ENCODE results near the gene RNH1.

DNA sequence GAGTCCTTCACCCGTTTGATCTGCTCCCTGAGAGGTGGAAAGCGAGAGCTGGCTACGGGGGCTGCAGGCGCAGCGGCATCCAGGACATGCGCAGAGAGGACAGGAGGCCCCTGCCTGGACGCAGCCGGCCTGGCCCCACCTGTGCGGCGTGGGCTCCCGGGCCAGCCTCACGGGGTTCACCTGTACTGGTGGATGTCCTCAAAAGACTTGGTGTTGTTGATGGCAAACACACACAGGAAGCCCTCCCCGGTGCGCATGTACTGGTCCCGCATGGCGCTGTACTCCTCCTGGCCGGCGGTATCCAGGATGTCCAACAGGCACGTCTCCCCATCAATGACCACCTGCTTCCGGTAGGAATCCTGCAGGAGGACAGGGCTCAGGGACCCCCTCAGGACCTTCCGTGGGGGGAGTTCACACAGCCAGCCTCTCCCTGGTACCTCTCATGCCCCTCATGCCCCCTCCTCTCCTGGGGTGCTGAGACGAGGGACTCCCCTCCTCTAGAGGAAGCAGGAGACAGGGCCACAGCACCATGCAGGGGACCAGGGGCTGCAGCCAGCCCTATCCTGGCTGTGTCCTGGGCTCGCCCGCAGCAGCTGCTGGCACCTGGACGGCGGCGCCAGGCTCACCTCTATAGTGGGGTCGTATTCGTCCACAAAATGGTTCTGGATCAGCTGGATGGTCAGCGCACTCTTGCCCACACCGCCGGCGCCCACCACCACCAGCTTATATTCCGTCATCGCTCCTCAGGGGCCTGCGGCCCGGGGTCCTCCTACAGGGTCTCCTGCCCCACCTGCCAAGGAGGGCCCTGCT lies 26.7 kb upstream of the RNH1 start:
- TF ChIP-seq HDAC6 (IDR thresholded peaks at IDR 0.05; ENCODE audit: low read depth, low read length) = no peak
- TF ChIP-seq, protein P1, sequence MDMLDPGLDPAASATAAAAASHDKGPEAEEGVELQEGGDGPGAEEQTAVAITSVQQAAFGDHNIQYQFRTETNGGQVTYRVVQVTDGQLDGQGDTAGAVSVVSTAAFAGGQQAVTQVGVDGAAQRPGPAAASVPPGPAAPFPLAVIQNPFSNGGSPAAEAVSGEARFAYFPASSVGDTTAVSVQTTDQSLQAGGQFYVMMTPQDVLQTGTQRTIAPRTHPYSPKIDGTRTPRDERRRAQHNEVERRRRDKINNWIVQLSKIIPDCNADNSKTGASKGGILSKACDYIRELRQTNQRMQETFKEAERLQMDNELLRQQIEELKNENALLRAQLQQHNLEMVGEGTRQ (IDR thresholded peaks at IDR 0.05; ENCODE audit: low read length) = no peak
- TF ChIP-seq EP300 (IDR thresholded peaks at IDR 0.05; ENCODE audit: borderline replicate concordance in 1 of 2, low read depth in 2 of 2, low read length in 2 of 2) = no peak
- no peak for TF ChIP-seq EZH2 (IDR thresholded peaks at IDR 0.05; ENCODE audit: low read depth, low read length, severe bottlenecking)
- no peak for TF ChIP-seq POLR2A (IDR thresholded peaks at IDR 0.05; ENCODE audit: control extremely low read depth in 1 of 2, low read depth in 2 of 2, low read length in 2 of 2)
- no peak for TF ChIP-seq BRCA1 (IDR thresholded peaks at IDR 0.05; ENCODE audit: low read depth, low read length)
- no peak for TF ChIP-seq EGR1 (IDR thresholded peaks at IDR 0.05; ENCODE audit: borderline replicate concordance, low read depth, low read length)
- no peak for TF ChIP-seq CTCF (IDR thresholded peaks at IDR 0.05; ENCODE audit: control extremely low read depth in 1 of 3, insufficient read depth in 1 of 3, low read depth in 1 of 3, low read length in 3 of 3)
- no peak for TF ChIP-seq TAF1 (IDR thresholded peaks at IDR 0.05; ENCODE audit: low read depth, low read length)
- TF ChIP-seq KDM5A (IDR thresholded peaks at IDR 0.05; ENCODE audit: low read length) = no peak
- TF ChIP-seq, protein P2, sequence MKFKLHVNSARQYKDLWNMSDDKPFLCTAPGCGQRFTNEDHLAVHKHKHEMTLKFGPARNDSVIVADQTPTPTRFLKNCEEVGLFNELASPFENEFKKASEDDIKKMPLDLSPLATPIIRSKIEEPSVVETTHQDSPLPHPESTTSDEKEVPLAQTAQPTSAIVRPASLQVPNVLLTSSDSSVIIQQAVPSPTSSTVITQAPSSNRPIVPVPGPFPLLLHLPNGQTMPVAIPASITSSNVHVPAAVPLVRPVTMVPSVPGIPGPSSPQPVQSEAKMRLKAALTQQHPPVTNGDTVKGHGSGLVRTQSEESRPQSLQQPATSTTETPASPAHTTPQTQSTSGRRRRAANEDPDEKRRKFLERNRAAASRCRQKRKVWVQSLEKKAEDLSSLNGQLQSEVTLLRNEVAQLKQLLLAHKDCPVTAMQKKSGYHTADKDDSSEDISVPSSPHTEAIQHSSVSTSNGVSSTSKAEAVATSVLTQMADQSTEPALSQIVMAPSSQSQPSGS (IDR thresholded peaks at IDR 0.05; ENCODE audit: low read length) = no peak
- no peak for TF ChIP-seq MAX (IDR thresholded peaks at IDR 0.05)
- no peak for TF ChIP-seq SIN3A (conservative IDR thresholded peaks at IDR 0.05 in 1 of 2, IDR thresholded peaks at IDR 0.05 in 1 of 2; ENCODE audit: low read depth in 1 of 2, low read length in 2 of 2)

Measured in H1 (cell line).